ENCODE data around the gene ATP8B3. TPM values are rescaled to one million over a fixed set of nuclear protein-coding genes. Genes with fewer than 3 reads are reported as not detected.

ATP8B3 gene
- total and polyA plus RNA-seq, 9 of the 15 experiments (the other 6 are each of a cell fraction or from before 2014, with no cell fraction given) = 1.2 to 12.3 (median 3.8) TPM

- TF ChIP-seq JUN (IDR thresholded peaks at IDR 0.05; ENCODE audit: borderline replicate concordance, low read depth, low read length) (no peak), JUN (CRISPR knock-in tag; IDR thresholded peaks at IDR 0.05; ENCODE audit: borderline replicate concordance) (no peak), ZSCAN32 (CRISPR knock-in tag; IDR thresholded peaks at IDR 0.05) (no peak), E2F6 (IDR thresholded peaks at IDR 0.05; ENCODE audit: borderline replicate concordance in 1 of 2, extremely low read depth in 1 of 2, insufficient read depth in 1 of 2, insufficient read length in 1 of 2, low read depth in 1 of 2, low read length in 1 of 2, poor library complexity in 1 of 2, severe bottlenecking in 1 of 2) (peak in 1 of 2 experiments; percentile 66), TCF3 (CRISPR knock-in tag; IDR thresholded peaks at IDR 0.05) (no peak), TRIM24 (IDR thresholded peaks at IDR 0.05) (no peak), RBM17 (IDR thresholded peaks at IDR 0.05; ENCODE audit: borderline replicate concordance, low read depth, low read length) (no peak), HNRNPLL (IDR thresholded peaks at IDR 0.05; ENCODE audit: low read depth, low read length, poor library complexity, severe bottlenecking) (no peak), ZNF79 (CRISPR knock-in tag; IDR thresholded peaks at IDR 0.05; ENCODE audit: low read depth) (no peak)
- TF ChIP-seq, protein P1, sequence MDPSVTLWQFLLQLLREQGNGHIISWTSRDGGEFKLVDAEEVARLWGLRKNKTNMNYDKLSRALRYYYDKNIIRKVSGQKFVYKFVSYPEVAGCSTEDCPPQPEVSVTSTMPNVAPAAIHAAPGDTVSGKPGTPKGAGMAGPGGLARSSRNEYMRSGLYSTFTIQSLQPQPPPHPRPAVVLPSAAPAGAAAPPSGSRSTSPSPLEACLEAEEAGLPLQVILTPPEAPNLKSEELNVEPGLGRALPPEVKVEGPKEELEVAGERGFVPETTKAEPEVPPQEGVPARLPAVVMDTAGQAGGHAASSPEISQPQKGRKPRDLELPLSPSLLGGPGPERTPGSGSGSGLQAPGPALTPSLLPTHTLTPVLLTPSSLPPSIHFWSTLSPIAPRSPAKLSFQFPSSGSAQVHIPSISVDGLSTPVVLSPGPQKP (CRISPR knock-in tag; IDR thresholded peaks at IDR 0.05) = no peak
Observed at GRCh38 chr19:1765904-1766799, 45.9 kb downstream of the ATP8B3 start (continued).
